ENCODE data around the gene IFNL4.
A peak's percentile ranks its signal among the peaks of the same experiment; 100 is the strongest.
"Not testable (repeated sequence)": the region's sequence is repeated elsewhere in the genome, so short reads cannot be mapped to it uniquely, and the experiment has no call there.

IFNL4 gene

DNA sequence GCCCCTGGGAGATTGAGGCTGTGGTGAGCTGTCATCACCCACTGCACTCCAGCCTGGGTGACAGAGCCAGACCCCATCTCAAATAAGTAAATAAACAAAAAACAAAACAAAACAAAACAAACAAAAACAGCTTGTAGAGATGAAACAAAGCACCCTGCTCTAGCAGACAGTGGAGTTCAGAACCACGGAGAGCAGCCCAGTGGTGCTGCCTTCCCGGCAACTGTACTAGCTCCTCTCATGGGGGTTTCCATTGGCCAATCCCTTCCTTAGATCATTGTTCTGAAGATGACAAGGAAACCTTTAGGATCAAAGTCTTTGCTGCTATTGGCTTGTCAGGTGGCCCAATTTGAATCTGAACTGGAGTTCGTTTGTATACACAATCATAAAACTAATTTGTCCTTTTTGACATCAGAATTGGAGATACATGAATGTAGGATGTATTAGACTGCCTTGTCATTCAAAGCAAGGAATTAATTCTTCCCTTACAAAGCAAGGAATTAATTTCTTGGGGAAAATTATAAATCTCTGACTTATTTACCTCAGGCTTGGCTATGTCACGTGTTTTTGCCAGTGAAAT is 24.9 kb downstream of the IFNL4 start:
- no peak for DNase-seq (ENCODE audit: low read depth, low spot score)

DNA sequence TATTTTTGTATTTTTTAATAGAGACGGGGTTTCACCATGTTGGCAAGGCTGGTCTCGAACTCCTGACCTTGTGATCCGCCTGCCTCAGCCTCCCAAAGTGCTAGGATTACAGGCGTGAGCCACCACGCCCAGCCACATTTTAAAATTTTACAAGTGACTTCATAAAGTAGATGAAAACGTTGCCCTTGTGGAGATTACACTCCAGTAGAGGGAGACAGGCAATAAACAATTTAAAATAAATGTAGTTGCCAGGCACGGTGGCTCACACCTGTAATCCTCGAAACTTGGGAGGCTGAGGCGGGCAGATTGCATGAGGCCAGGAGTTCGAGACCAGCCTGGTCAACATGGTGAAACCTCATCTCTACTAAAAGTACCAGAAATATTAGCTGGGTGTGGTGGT is 29.5 kb downstream of the IFNL4 start:
- DNase-seq (ENCODE audit: low read depth, low spot score), result not testable (repeated sequence)

DNA sequence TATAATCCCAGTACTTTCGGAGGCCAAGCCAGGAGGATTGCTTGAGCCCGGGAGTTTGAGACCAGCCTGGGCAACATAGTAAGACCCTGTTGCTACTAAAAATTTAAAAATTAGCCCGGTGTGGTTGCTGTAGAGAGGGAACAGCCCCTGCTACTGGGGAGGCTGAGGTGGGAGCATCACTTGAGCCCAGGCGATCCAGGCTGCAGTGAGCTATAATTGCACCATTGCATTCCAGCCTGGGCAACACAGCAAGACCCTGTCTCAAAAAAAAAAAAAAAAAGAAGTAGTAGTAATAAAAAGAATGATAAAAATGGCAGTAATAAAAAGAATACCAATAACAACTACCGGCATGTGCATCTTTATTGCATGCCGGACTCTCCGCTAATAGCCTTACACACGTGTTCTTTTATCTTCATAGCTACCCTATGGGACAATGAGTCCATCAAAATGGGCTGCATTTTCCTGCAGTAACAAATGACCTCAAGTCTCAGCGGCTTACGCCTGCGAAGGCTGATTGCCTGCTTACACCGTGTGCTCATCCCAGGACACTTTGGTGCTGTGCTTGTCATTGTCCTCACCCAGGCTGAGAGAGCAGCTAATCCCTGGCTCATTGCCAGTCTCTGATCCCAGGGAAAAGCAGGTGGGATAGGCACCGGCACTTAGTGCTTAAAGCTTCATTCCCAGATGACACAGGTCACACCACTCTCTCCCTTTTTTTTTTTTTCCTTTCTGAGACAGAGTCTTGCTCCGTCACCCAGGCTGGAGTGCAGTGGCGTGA is 30.2 kb downstream of the IFNL4 start:
- no peak for DNase-seq (ENCODE audit: low read depth, low spot score)

DNA sequence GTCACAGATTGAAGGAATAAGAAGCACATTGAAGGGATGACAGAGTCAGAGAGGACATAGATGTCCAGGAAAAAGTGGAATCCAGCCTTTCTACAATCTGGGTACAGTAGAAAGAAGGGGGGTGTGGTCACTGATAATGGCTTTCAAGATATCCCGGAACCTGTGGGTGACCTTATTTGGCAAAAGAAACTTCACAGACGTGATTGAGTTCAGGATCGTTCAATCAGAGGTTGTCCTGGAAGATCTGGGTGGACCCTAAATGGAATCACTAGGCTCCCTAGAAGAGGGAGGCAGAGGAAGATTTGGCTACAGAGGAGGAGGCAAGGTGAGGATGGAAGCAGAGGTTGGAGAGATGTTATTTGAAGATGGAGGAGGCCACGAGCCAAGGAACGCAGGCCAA is 31.6 kb downstream of the IFNL4 start:
- DNase-seq (ENCODE audit: low read depth, low spot score), result no peak

- not testable (repeated sequence) for DNase-seq (ENCODE audit: low read depth, low spot score)
Observed at GRCh38 chr19:39215323-39215722, 33.3 kb downstream of the IFNL4 start.

DNA sequence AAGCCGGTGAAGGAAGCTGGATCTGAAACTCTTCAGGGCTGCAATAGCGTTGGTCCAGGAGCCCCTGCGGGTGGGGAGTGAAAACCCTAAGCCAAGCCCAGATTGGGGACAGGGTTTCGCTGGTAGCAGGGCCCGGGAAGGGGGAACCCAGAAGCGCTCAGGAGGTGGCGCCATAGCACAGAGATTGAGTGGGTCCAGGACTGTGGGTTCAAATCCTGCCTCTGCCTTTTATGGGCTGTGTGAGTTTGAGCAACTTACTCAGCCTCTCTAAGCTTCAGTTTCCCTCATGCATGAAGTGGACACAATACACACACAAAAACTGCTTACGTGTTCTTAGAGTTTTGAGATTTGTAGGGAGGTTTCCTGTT is 36.3 kb downstream of the IFNL4 start:
- peak; percentile 21 for DNase-seq (ENCODE audit: low read depth, low spot score)

DNA sequence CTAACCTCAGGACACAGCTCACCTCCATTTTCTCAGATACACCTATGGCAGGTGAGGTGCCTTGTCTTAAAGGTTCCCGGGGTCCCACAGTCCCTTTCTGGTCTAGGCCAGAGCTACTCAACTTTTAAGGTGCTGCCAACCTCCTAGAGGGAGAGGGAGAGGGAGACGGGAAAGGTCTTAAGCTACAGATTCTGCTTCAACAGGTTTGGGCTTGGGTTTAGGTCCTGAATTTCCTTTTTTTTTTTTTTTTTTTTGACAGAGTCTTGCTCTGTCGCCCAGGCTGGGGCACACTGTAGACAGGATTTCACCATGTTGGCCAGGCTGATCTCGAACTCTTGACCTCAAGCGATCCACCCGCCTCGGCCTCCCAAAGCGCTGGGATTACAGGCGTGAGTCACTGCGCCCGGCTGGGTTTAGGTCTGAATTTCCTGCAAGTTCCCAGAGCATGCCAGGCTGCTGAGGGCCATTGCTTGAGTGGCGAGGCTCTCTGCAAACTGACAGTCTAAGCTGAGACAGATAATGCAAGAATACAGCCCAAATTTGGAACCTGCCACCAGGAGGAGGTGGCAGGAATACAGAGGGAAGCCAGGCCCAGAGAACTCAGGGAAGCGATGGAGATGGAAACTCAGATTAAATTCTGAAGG is 36.8 kb downstream of the IFNL4 start:
- DNase-seq (ENCODE audit: low read depth, low spot score), result no peak

- DNase-seq (ENCODE audit: low read depth, low spot score), result no peak
Observed at GRCh38 chr19:39209196-39209595, 39.5 kb downstream of the IFNL4 start.

GRCh38 chr19:39208175-39208795 is 40.4 kb downstream of the IFNL4 start:
- no peak for DNase-seq (ENCODE audit: low read depth, low spot score)

DNA sequence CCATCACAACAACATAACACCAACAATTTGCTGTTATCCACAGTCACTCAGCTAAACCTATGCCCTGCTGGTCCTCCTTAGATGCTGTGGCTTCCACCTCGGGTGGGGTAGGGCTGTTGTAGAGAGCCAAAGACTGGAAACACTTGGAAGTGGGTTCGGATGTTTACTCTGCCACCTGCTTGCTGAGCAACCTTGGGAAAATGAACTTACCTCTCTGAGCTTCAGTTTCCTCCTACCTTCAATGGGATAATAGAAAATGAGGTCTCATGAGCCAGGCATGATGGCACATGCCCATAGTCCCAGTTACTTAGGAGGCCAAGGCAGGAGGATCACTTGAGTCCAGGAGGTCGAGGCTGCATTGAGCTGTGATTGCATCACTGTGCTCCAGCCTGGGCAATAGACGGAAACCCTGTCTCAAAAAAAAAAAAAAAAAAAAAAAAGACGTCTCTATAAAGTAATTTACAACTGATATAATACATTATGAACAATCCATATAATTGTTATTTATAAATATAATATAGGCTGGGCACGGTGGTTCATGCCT is 41.3 kb downstream of the IFNL4 start:
- DNase-seq (ENCODE audit: low read depth, low spot score), result no peak

GRCh38 chr19:39206122-39206521 is 42.5 kb downstream of the IFNL4 start:
- DNase-seq (ENCODE audit: low read depth, low spot score), result no peak

GRCh38 chr19:39205449-39205764 is 43.2 kb downstream of the IFNL4 start:
- no peak for DNase-seq (ENCODE audit: low read depth, low spot score)

- DNase-seq (ENCODE audit: low read depth, low spot score), result no peak
Observed at GRCh38 chr19:39203372-39204341, 45.0 kb downstream of the IFNL4 start, which contains the start of gene SYCN. SYCN (minus strand) TSS chr19:39204263; CDS start chr19:39204254, 9 bp downstream.

DNA sequence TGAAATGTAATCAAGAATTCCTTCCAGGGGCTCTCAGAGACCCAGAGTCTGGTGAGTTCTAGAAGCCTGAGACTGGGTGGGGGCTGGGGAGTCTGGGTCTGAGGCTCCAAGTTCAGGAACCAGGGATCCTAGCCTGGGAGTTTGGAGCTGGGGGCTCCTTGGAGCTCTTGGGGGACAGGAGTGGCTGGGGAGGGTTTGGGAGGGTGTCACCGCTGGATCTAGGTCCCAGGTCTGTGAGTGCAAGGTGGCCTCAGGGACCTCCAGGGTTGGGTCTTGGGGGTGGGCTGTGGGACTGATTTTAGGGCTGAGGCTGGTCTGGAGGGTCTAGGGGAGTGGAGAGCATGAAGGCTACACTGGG is 45.7 kb downstream of the IFNL4 start:
- DNase-seq (ENCODE audit: low read depth, low spot score), result no peak

DNA sequence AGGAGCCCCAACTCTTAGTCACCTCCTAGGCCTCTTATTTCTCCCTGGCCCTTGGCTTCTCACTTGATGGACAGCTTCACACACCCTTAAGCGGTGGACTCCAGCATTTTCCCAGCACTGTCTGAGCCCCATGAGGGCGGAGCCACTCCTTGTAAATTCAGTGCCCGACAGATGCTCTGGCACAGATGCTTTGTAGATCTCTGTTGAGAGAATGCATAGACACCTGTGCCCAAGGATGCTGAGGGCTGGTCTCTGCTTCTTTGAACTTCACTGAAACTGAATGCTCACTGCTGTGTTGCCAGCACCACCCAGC is 47.9 kb downstream of the IFNL4 start:
- DNase-seq (ENCODE audit: low read depth, low spot score), result no peak

DNA sequence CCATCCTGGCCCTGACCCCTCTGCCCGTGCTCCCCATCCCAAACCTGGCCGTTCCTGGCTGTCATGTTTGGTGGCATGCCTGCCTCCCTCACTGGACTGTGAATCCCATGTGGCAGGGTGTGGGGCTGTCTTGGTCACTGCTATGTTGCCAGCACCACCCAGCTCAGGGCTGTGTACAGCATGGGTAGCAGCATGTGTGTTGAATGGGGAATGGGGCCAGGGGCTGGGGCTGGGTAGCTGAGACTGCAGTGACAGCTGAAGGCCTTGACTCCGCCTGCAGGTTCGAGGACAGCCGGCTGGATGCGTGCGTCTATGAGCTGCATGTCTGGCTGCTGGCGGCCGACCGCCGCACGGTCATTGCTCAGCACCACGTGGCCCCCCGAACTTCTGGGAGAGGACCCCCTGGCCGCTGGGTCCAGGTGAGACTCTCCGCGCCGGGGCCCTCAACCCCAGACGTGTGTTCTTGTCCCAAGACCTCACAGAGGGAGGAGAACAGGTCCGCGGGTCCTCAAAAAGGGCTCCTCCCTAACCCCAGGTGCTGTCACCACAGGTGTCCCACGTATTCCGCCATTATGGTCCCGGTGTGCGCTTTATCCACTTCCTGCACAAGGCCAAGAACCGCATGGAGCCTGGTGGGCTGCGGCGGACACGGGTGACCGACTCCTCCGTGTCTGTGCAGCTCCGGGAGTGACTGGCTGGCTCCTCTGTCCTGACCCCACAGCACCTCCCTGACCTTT is 48.4 kb downstream of the IFNL4 start:
- no peak for DNase-seq (ENCODE audit: low read depth, low spot score)

GRCh38 chr19:39199025-39199424 is 49.6 kb downstream of the IFNL4 start:
- DNase-seq (ENCODE audit: low read depth, low spot score), result no peak

- no peak for DNase-seq (ENCODE audit: low read depth, low spot score)
Observed at GRCh38 chr19:39197808-39198207, 50.8 kb downstream of the IFNL4 start.

- DNase-seq (ENCODE audit: low read depth, low spot score), result no peak
Observed at GRCh38 chr19:39196860-39197562, 51.6 kb downstream of the IFNL4 start, which contains the start of gene NCCRP1. NCCRP1 (plus strand) TSS chr19:39196964; CDS start chr19:39196983, 19 bp downstream.

GRCh38 chr19:39196320-39196719 is 52.3 kb downstream of the IFNL4 start:
- no peak for DNase-seq (ENCODE audit: low read depth, low spot score)
